Measurements from ENCODE around the gene ST6GALNAC6. TPM values are rescaled to one million over a fixed set of nuclear protein-coding genes. Genes with fewer than 3 reads are reported as not detected.
"Not testable (repeated sequence)": the region's sequence is repeated elsewhere in the genome, so short reads cannot be mapped to it uniquely, and the experiment has no call there.

The ST6GALNAC6 gene
- total RNA-seq, 1 donor from 2014 or later: 26.1 TPM

- DNase-seq: no peak
- TF ChIP-seq CTCF (IDR thresholded peaks at IDR 0.05; ENCODE audit: partially characterized antibody, unreplicated experiment): no peak
- H3K9me3 Mint-ChIP-seq (ENCODE audit: unreplicated experiment): peaks cover 2% of the 10 kb centered on the region
- peaks cover 4% of the 10 kb centered on the region for H3K4me1 Mint-ChIP-seq (ENCODE audit: low read depth, unreplicated experiment)
- H3K36me3 Mint-ChIP-seq (ENCODE audit: unreplicated experiment): peaks cover 4% of the 10 kb centered on the region
- no peak overlapping the region for H3K4me3 Mint-ChIP-seq (ENCODE audit: unreplicated experiment)
- H3K27me3 Mint-ChIP-seq (ENCODE audit: unreplicated experiment): peaks cover 12% of the 10 kb centered on the region
- H3K27ac Mint-ChIP-seq (ENCODE audit: unreplicated experiment): no peak overlapping the region
These were observed 25.5 kb downstream of the ST6GALNAC6 start for GRCh38 chr9:127873886-127874285.

- Mint-ChIP-seq H3K9me3 (ENCODE audit: unreplicated experiment) (peaks cover 2% of the 10 kb centered on the region), H3K27ac (ENCODE audit: unreplicated experiment) (no peak overlapping the region), H3K27me3 (ENCODE audit: unreplicated experiment) (peaks cover 11% of the 10 kb centered on the region), H3K36me3 (ENCODE audit: unreplicated experiment) (peaks cover 4% of the 10 kb centered on the region), H3K4me3 (ENCODE audit: unreplicated experiment) (no peak overlapping the region), H3K4me1 (ENCODE audit: low read depth, unreplicated experiment) (peaks cover 4% of the 10 kb centered on the region)
- peak; percentile 41 for DNase-seq
- no peak for TF ChIP-seq CTCF (IDR thresholded peaks at IDR 0.05; ENCODE audit: partially characterized antibody, unreplicated experiment)
These were observed 26.1 kb downstream of the ST6GALNAC6 start for GRCh38 chr9:127873223-127873691.

- Mint-ChIP-seq H3K27ac (ENCODE audit: unreplicated experiment) (no peak overlapping the region), H3K9me3 (ENCODE audit: unreplicated experiment) (peaks cover 2% of the 10 kb centered on the region), H3K27me3 (ENCODE audit: unreplicated experiment) (peaks cover 10% of the 10 kb centered on the region), H3K36me3 (ENCODE audit: unreplicated experiment) (peaks cover 4% of the 10 kb centered on the region), H3K4me1 (ENCODE audit: low read depth, unreplicated experiment) (peaks cover 4% of the 10 kb centered on the region), H3K4me3 (ENCODE audit: unreplicated experiment) (no peak overlapping the region)
- no peak for TF ChIP-seq CTCF (IDR thresholded peaks at IDR 0.05; ENCODE audit: partially characterized antibody, unreplicated experiment)
- DNase-seq: no peak
These were observed 26.8 kb downstream of the ST6GALNAC6 start for GRCh38 chr9:127872369-127873222.

GRCh38 chr9:127871531-127871930 is 27.9 kb downstream of the ST6GALNAC6 start:
- no peak for DNase-seq
- Mint-ChIP-seq H3K4me3 (ENCODE audit: unreplicated experiment) (no peak overlapping the region), H3K36me3 (ENCODE audit: unreplicated experiment) (peaks cover 4% of the 10 kb centered on the region), H3K27me3 (ENCODE audit: unreplicated experiment) (peaks cover 10% of the 10 kb centered on the region), H3K9me3 (ENCODE audit: unreplicated experiment) (peaks cover 2% of the 10 kb centered on the region), H3K4me1 (ENCODE audit: low read depth, unreplicated experiment) (peaks cover 4% of the 10 kb centered on the region), H3K27ac (ENCODE audit: unreplicated experiment) (no peak overlapping the region)
- no peak for TF ChIP-seq CTCF (IDR thresholded peaks at IDR 0.05; ENCODE audit: partially characterized antibody, unreplicated experiment)

- H3K4me1 Mint-ChIP-seq (ENCODE audit: low read depth, unreplicated experiment): peaks cover 4% of the 10 kb centered on the region
- peaks cover 2% of the 10 kb centered on the region for H3K9me3 Mint-ChIP-seq (ENCODE audit: unreplicated experiment)
- no peak overlapping the region for H3K27ac Mint-ChIP-seq (ENCODE audit: unreplicated experiment)
- H3K36me3 Mint-ChIP-seq (ENCODE audit: unreplicated experiment): peaks cover 4% of the 10 kb centered on the region
- no peak for DNase-seq
- TF ChIP-seq CTCF (IDR thresholded peaks at IDR 0.05; ENCODE audit: partially characterized antibody, unreplicated experiment): no peak
- peaks cover 10% of the 10 kb centered on the region for H3K27me3 Mint-ChIP-seq (ENCODE audit: unreplicated experiment)
- H3K4me3 Mint-ChIP-seq (ENCODE audit: unreplicated experiment): no peak overlapping the region
These were observed 28.5 kb downstream of the ST6GALNAC6 start for GRCh38 chr9:127870887-127871286.

GRCh38 chr9:127870153-127870491 is 29.3 kb downstream of the ST6GALNAC6 start:
- H3K27me3 Mint-ChIP-seq (ENCODE audit: unreplicated experiment); H3K4me1 Mint-ChIP-seq (ENCODE audit: low read depth, unreplicated experiment); H3K36me3 Mint-ChIP-seq (ENCODE audit: unreplicated experiment); H3K27ac Mint-ChIP-seq (ENCODE audit: unreplicated experiment); H3K4me3 Mint-ChIP-seq (ENCODE audit: unreplicated experiment); DNase-seq; H3K9me3 Mint-ChIP-seq (ENCODE audit: unreplicated experiment): not testable (repeated sequence)

All from glutamatergic neuron (in vitro differentiated cells).